Spleen (tissue), 7 donors: ENCODE data around the gene RNASE8.

ENCODE experiments used
- POLR2A ChIP-seq, 3 donors: fragments of 450-650 bp; IDR thresholded peaks; one replicate each; pipeline ENCODE4 v1.5.1; 2017; ENCODE audit warnings: antibody characterized with exemption in 3 of 3, mild to moderate bottlenecking in 1 of 3
- POLR2AphosphoS5 ChIP-seq, 3 donors: sonication (generic); formaldehyde crosslinking; IDR thresholded peaks; one replicate each; pipeline ENCODE4 v1.5.1; 2017; ENCODE audit warnings: antibody characterized with exemption in 3 of 3
- TF ChIP-seq, protein P1 (sequence below), 11 experiments: fragments of 200-600 bp in 7 of 11; fragments of 450-650 bp in 4 of 11; sonication (generic) in 4 of 11; IDR thresholded peaks in 8 of 11; conservative IDR thresholded peaks in 3 of 11; 1 replicate in 7 of 11; 2 replicates in 4 of 11; pipeline versions ENCODE4 v1.4.0 to v1.8.0; 2016 to 2021; ENCODE audit warnings: antibody characterized with exemption in 11 of 11, inconsistent platforms in 4 of 11, mild to moderate bottlenecking in 1 of 11
- donor health status: DM: no; HTN: no; CAD: no; lungs with moderate emphysema.
- donor health status: DM: no; HTN: no; CAD: no.
- donor health status: DM: no; HTN: no; CAD: no.

- TF ChIP-seq, protein P1, sequence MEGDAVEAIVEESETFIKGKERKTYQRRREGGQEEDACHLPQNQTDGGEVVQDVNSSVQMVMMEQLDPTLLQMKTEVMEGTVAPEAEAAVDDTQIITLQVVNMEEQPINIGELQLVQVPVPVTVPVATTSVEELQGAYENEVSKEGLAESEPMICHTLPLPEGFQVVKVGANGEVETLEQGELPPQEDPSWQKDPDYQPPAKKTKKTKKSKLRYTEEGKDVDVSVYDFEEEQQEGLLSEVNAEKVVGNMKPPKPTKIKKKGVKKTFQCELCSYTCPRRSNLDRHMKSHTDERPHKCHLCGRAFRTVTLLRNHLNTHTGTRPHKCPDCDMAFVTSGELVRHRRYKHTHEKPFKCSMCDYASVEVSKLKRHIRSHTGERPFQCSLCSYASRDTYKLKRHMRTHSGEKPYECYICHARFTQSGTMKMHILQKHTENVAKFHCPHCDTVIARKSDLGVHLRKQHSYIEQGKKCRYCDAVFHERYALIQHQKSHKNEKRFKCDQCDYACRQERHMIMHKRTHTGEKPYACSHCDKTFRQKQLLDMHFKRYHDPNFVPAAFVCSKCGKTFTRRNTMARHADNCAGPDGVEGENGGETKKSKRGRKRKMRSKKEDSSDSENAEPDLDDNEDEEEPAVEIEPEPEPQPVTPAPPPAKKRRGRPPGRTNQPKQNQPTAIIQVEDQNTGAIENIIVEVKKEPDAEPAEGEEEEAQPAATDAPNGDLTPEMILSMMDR (IDR thresholded peaks at IDR 0.05 in 8 of 11, conservative IDR thresholded peaks at IDR 0.05 in 3 of 11): peak; percentile 38 to 72 (median 60)
- TF ChIP-seq POLR2A (IDR thresholded peaks at IDR 0.05): no peak
- TF ChIP-seq POLR2AphosphoS5 (IDR thresholded peaks at IDR 0.05): no peak
These were observed 17.8 kb upstream of the RNASE8 start for GRCh38 chr14:21039585-21040369.
